Activated T-helper 1 cell treated with anti-CD3 and anti-CD28 coated beads, Interleukin-12 subunit alpha, Interleukin-12 subunit beta, Interleukin-2, Interleukin-4 antibody, amounts not matched to agents 30 ng/mL and 10 ng/mL and 1 ng/mL, durations not matched to agents 14 hours and 24 hours and 36 hours (primary cell): Measurements from ENCODE around the gene DIRAS2. TPM values are rescaled to one million over a fixed set of nuclear protein-coding genes. Genes with fewer than 3 reads are reported as not detected.

Source experiments
- DNase-seq: peaks from one replicate; pipeline ENCODE4 v3.0.0; 2021; ENCODE audit warnings: low spot score
- H3K27ac Mint-ChIP-seq: one replicate; pipeline ENCODE4 v1.8.0; 2021; ENCODE audit warnings: mild to moderate bottlenecking, mixed read lengths
- H3K27me3 Mint-ChIP-seq: one replicate; pipeline ENCODE4 v1.8.0; 2022; ENCODE audit warnings: mild to moderate bottlenecking, moderate library complexity, mixed read lengths; ENCODE audit not compliant: insufficient read depth
- H3K36me3 Mint-ChIP-seq: one replicate; pipeline ENCODE4 v1.8.0; 2021; ENCODE audit warnings: low read depth, mixed read lengths
- H3K4me1 Mint-ChIP-seq: one replicate; pipeline ENCODE4 v1.8.0; 2021; ENCODE audit warnings: low read depth, mixed read lengths
- H3K4me3 Mint-ChIP-seq: one replicate; pipeline ENCODE4 v1.8.0; 2021; ENCODE audit warnings: mild to moderate bottlenecking, moderate library complexity, mixed read lengths
- H3K9me3 Mint-ChIP-seq: one replicate; pipeline ENCODE4 v1.8.0; 2021; ENCODE audit warnings: mixed read lengths
- intact Hi-C: fragments of 100-400 bp; cut with micrococcal nuclease; formaldehyde crosslinking; loops from one replicate; pipeline ENCODE4 v1.15.1; 2024
- total RNA-seq: library from RNA; stranded (reverse); gene quantifications from 2 replicates; pipeline ENCODE4 v1.2.3, GENCODE V29; 2022

DIRAS2 gene
- total RNA-seq, 1 donor from 2014 or later: not detected

GRCh38 chr9:90607701-90608516, 34.7 kb downstream of the DIRAS2 start:
- Mint-ChIP-seq H3K27me3 (peaks cover 15% of the 10 kb centered on the region), H3K4me3 (no peak overlapping the region)

GRCh38 chr9:90600029-90600428, 42.6 kb downstream of the DIRAS2 start:
- H3K4me1 Mint-ChIP-seq: no peaks in the 10 kb centered on the region
- H3K27ac Mint-ChIP-seq: no peak overlapping the region
- peaks cover 3% of the 10 kb centered on the region for H3K27me3 Mint-ChIP-seq
- H3K4me3 Mint-ChIP-seq: no peak overlapping the region
- no peaks in the 10 kb centered on the region for H3K9me3 Mint-ChIP-seq
- DNase-seq: no peak
- intact Hi-C loops: no loop called here
- H3K36me3 Mint-ChIP-seq: no peaks in the 10 kb centered on the region

More at GRCh38 chr9:90607701-90608516, 34.7 kb downstream of the DIRAS2 start:
- Mint-ChIP-seq H3K27ac (no peak overlapping the region), H3K36me3 (no peaks in the 10 kb centered on the region), H3K9me3 (no peaks in the 10 kb centered on the region), H3K4me1 (no peaks in the 10 kb centered on the region)
- DNase-seq: no peak
- intact Hi-C loops: no loop called here

GRCh38 chr9:90598191-90598590, 44.4 kb downstream of the DIRAS2 start:
- Mint-ChIP-seq H3K4me3 (no peak overlapping the region), H3K4me1 (no peaks in the 10 kb centered on the region), H3K27ac (no peak overlapping the region)

GRCh38 chr9:90593646-90594045, 49.0 kb downstream of the DIRAS2 start:
- intact Hi-C loops: no loop called here
- Mint-ChIP-seq H3K9me3 (no peaks in the 10 kb centered on the region), H3K27ac (no peak overlapping the region), H3K4me3 (no peak overlapping the region), H3K4me1 (no peaks in the 10 kb centered on the region), H3K27me3 (peaks cover 7% of the 10 kb centered on the region), H3K36me3 (no peaks in the 10 kb centered on the region)
- DNase-seq: no peak

More at GRCh38 chr9:90598191-90598590, 44.4 kb downstream of the DIRAS2 start:
- intact Hi-C loops: no loop called here
- no peak for DNase-seq
- H3K9me3 Mint-ChIP-seq: no peaks in the 10 kb centered on the region
- H3K36me3 Mint-ChIP-seq: no peaks in the 10 kb centered on the region
- peaks cover 3% of the 10 kb centered on the region for H3K27me3 Mint-ChIP-seq

GRCh38 chr9:90580576-90580975, 62.0 kb downstream of the DIRAS2 start:
- no peaks in the 10 kb centered on the region for H3K9me3 Mint-ChIP-seq
- no peak for DNase-seq
- H3K27me3 Mint-ChIP-seq: peaks cover 11% of the 10 kb centered on the region
- no peaks in the 10 kb centered on the region for H3K36me3 Mint-ChIP-seq
- no peak overlapping the region for H3K27ac Mint-ChIP-seq
- H3K4me1 Mint-ChIP-seq: no peaks in the 10 kb centered on the region
- intact Hi-C loops: no loop called here
- no peak overlapping the region for H3K4me3 Mint-ChIP-seq

GRCh38 chr9:90579181-90579580, 63.4 kb downstream of the DIRAS2 start:
- H3K4me3 Mint-ChIP-seq: no peak overlapping the region
- H3K36me3 Mint-ChIP-seq: no peaks in the 10 kb centered on the region
- no peak for DNase-seq
- H3K27ac Mint-ChIP-seq: no peak overlapping the region
- H3K4me1 Mint-ChIP-seq: no peaks in the 10 kb centered on the region
- H3K27me3 Mint-ChIP-seq: peaks cover 14% of the 10 kb centered on the region
- intact Hi-C loops: no loop called here
- H3K9me3 Mint-ChIP-seq: no peaks in the 10 kb centered on the region

- no peaks in the 10 kb centered on the region for H3K9me3 Mint-ChIP-seq
- DNase-seq: no peak
- peaks cover 14% of the 10 kb centered on the region for H3K27me3 Mint-ChIP-seq
- intact Hi-C loops: no loop called here
- H3K4me1 Mint-ChIP-seq: no peaks in the 10 kb centered on the region
- H3K4me3 Mint-ChIP-seq: no peak overlapping the region
- no peaks in the 10 kb centered on the region for H3K36me3 Mint-ChIP-seq
- H3K27ac Mint-ChIP-seq: no peak overlapping the region
Observed at GRCh38 chr9:90578126-90578815, 64.4 kb downstream of the DIRAS2 start.

GRCh38 chr9:90569511-90569910, 73.1 kb downstream of the DIRAS2 start:
- no peak for DNase-seq
- H3K27ac Mint-ChIP-seq: no peak overlapping the region
- H3K27me3 Mint-ChIP-seq: peaks cover 5% of the 10 kb centered on the region
- intact Hi-C loops: no loop called here
- no peaks in the 10 kb centered on the region for H3K36me3 Mint-ChIP-seq
- H3K4me1 Mint-ChIP-seq: no peaks in the 10 kb centered on the region
- no peaks in the 10 kb centered on the region for H3K9me3 Mint-ChIP-seq
- H3K4me3 Mint-ChIP-seq: no peak overlapping the region

GRCh38 chr9:90568667-90569066, 74.0 kb downstream of the DIRAS2 start:
- DNase-seq: no peak
- Mint-ChIP-seq H3K4me3 (no peak overlapping the region), H3K4me1 (no peaks in the 10 kb centered on the region), H3K9me3 (no peaks in the 10 kb centered on the region), H3K27me3 (peaks cover 5% of the 10 kb centered on the region), H3K27ac (no peak overlapping the region), H3K36me3 (no peaks in the 10 kb centered on the region)
- intact Hi-C loops: no loop called here

GRCh38 chr9:90562229-90562628, 80.4 kb downstream of the DIRAS2 start:
- H3K9me3 Mint-ChIP-seq: no peaks in the 10 kb centered on the region
- no peak overlapping the region for H3K27ac Mint-ChIP-seq
- no peak for DNase-seq
- H3K4me3 Mint-ChIP-seq: no peak overlapping the region
- intact Hi-C loops: no loop called here
- H3K4me1 Mint-ChIP-seq: no peaks in the 10 kb centered on the region
- no peaks in the 10 kb centered on the region for H3K36me3 Mint-ChIP-seq
- peaks cover 1% of the 10 kb centered on the region for H3K27me3 Mint-ChIP-seq

Other genes with a start within 250 kb of the DIRAS2 start
- 0.07 and 0.18 TPM in 2 replicates for gene SYK, start 159.0 kb upstream of the DIRAS2 start, total RNA-seq